Activated effector memory CD4-positive, alpha-beta T cell treated with anti-CD3 and anti-CD28 coated beads, Interleukin-2, amount 50 U/mL, for 16 hours (primary cell): ENCODE results near the gene SMPDL3A.
"Not testable (repeated sequence)": the region's sequence is repeated elsewhere in the genome, so short reads cannot be mapped to it uniquely, and the experiment has no call there.

Source experiments
- DNase-seq: peaks from one replicate; pipeline ENCODE4 v3.0.0-alpha.2; 2020

Gene SMPDL3A, protein sequence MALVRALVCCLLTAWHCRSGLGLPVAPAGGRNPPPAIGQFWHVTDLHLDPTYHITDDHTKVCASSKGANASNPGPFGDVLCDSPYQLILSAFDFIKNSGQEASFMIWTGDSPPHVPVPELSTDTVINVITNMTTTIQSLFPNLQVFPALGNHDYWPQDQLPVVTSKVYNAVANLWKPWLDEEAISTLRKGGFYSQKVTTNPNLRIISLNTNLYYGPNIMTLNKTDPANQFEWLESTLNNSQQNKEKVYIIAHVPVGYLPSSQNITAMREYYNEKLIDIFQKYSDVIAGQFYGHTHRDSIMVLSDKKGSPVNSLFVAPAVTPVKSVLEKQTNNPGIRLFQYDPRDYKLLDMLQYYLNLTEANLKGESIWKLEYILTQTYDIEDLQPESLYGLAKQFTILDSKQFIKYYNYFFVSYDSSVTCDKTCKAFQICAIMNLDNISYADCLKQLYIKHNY

DNA sequence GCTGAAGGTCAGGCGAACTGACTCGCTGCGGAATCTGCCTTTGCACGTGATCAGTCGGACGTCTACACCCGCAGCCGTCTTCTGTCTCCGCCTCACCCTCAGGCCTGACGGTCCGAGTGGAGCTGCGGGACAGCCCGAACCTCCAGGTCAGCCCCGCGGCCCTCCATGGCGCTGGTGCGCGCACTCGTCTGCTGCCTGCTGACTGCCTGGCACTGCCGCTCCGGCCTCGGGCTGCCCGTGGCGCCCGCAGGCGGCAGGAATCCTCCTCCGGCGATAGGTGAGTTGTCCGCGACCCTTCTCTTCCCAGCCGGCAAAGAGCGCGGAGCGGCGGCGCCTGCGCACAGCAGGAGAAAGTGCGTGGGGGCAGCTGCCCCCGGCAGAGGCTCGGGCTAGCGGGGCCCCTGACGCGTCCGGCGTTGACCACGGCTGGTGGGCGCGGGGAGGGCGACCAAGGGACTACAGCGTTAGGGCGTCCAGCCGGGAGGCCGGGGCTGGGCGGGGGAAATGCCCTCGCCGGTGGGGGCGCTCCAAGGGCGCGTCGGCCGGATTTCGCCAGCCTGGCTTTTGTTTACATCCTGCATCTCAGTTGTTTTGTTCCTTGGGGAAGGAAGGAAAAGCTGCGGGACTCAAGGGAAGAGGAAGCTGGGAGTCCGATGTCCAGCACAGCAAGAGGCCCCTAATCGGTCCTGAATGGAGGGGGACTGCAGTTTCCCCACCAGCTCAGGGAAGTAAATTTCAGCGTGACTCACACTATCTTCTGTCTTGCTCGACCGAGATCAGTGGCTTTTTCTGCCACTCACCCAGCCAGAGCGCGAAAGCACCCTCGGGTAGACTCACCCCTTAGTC is at the start of gene SMPDL3A:
Gene SMPDL3A, plus strand, starts transcription at position 77 of the 846 bp plus-strand sequence. Its CDS starts 89 bp downstream, at position 166.
- DNase-seq, result no peak

DNA sequence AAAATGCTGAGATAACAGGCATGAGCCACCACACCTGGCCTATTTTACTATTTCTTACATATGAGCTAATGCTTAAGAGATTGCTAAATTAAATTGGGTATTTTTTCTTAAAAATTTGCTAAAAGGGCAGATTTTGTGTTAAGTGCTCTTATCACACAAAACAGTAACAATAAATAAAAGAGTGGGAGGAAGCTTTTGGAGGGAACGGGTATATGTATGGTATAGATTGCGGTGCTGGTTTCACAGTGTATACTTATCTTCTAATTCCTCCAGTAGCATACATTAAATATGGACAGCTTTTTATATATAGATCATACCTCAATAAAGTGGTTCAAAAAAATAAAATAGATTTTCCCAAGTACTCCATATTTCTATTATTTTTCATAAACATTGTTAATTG is 49.0 kb upstream of the SMPDL3A start:
- no peak for DNase-seq

DNA sequence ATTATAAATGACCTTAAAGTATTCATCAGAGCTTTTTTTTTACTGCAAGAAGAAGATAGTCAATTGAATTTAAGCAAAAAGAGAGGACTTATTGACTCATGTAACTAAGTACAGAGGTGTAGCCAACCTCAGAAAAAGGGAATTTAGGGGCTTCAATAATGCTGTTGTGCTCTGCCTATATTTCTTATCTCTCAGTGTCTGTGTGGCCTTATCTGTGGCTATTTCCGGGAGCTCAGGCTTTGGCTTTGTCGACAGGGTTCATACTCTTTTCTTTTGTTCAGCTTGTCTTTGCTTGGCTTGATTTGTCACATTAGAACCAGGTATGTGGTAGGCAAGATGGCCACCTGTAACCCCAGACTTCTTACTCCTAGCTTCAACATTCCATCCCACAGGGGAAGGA is 48.1 kb upstream of the SMPDL3A start:
- DNase-seq, result no peak

DNA sequence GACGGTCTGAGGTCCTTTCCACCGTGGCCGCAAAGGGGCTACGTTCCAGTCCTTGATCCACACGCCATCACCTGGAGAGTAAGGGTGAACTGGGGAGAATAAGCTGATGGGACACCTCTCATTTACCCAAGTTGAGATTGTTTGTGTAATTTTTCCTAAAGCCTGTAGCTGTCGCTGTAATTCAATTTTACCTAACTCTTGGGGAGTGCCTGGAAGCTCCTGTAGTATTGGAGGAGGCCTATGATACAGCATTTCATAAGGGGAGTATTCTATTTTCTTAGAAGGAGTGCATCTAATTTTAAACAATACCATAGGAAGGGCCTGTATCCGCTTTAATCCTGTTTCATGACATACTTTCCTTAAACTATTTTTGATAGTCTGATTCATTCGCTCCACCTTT is 44.8 kb upstream of the SMPDL3A start:
- not testable (repeated sequence) for DNase-seq

DNA sequence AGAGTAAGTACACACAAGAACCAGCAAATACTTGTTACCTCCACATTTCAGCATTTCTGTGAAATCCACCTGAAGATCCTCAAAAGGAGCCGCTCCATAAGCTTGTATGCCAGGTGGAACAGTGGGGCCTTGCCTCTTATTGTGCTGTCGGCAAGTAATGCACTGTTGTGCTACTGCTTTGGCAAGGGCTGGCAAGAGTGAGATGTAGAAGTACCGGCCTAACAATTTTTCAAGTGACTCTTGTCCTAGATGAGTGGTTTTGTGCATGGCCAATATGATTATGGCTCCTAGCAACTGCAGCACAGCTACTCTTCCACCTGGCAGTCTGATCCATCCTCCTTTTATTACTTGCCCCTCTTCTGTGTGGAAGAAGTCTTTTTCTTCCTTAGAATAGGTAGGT is 44.2 kb upstream of the SMPDL3A start:
- DNase-seq, result not testable (repeated sequence)

DNA sequence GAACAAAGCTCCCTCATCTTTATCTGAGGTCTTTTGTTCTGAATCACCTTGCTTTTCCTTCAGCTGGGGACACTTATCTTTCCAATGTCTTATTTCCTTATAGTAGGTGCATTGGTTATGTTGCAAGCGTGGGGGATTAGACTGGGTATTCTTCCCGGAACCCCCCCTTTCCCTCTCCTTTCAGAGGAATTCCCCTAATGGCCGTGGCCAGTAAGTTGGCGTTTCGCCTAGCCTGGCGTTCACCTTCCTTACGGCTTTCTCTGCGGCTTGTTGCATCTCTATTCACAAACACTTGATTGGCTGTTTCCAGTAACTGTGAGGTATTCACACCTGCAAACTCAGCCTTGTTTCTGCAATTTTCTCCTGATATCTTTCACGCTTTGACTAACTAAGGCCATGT is 42.4 kb upstream of the SMPDL3A start:
- DNase-seq, result no peak

DNA sequence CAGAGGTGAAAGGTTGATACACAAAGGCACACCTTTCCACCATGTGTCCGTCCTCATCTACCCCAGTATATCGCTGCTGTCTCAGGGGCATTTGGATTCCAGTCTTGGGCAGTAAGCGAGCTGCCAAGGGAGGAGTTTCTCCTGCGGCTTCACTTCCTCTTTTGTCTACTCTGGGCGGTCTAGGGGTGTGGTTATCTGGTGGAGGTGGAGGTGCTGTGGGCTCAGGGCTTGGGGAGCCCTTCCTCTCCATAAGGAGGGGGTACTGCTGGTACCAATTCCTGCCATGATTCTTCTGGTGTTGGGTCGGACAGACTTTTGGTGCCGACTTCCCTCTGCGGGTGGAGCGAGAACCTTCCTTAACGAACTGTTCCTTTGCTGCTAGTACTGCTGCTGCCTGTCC is 41.5 kb upstream of the SMPDL3A start:
- no peak for DNase-seq

DNA sequence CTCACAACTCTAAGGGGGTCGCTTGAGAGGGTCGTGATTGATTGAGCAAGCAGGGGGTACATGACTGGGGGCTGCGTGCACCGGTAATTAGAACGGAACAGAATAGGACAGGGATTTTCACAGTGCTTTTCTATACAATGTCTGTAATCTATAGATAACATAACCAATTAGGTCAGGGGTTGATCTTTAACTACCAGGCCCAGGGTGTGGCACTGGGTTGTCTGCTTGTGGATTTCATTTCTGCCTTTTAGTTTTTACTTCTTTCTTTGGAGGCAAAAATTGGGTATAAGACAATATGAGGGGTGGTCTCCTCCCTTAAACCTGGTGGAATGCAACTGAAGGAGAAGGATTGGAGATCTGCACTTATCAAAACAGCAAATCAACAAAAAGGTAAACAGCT is 40.1 kb upstream of the SMPDL3A start:
- DNase-seq, result not testable (repeated sequence)

DNA sequence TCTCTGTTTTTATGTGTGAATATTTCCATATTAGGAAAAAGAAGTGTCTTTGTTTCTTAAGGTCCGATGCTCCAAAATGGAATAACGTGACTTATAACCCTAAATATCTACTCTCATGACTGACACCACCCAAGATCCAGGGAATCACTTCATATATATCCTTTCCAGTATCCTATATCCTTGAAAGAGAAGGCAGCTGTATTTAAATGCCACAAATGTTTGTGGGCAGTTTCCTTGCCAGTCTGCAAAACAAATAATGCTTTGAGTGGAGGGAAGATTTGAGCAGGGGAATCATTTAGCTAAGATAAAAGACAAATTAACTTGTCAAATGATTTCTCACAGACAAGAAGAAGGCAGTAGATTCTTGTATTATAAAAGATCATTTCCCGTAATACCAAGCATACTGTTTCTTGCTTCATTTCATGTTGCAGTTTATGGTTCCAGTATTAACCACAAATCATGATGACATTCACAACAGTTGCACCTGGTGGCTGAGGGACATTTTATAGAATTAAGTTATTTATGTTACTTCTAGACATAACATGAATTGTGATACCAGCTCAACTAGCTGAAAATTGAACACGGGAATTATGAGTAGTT is 39.5 kb upstream of the SMPDL3A start:
- DNase-seq, result no peak

DNA sequence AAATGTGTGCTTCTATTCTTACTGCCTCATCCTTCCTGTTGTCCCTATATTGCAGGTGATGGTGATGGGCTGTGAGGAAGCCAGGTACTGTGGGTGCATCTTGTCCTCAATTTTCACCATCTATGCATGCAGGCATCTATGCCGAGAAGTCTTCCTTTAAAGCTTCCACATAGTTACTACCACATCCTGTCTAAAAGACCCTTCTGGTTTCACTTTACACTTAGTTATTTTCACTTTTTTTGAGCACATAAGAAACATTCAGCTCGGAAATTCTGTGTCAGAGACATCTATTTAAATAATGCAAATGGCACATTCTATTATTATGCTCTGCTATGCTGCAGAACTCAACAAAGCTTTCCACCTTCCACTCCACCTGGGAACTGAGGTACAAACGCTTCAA is 37.7 kb upstream of the SMPDL3A start:
- DNase-seq, result no peak

DNA sequence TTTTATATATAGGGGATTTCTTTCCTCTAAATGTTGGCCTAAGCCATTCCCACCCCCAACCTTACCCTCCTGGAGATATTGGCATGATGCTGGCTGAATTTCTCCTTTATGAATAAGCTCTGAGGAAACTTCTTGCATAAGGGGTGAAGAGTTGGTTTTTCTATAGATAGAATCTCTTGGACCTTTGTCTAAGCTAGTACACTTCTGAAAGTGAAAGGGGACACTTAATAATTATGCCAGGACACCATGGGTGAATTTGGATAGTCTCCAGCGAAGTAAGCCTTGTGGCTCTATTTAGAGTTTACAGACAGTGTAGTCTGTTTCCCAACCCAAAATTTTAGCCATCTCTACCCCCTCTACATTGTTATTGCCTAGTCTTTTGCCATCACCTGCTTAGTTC is 36.6 kb upstream of the SMPDL3A start:
- no peak for DNase-seq

DNA sequence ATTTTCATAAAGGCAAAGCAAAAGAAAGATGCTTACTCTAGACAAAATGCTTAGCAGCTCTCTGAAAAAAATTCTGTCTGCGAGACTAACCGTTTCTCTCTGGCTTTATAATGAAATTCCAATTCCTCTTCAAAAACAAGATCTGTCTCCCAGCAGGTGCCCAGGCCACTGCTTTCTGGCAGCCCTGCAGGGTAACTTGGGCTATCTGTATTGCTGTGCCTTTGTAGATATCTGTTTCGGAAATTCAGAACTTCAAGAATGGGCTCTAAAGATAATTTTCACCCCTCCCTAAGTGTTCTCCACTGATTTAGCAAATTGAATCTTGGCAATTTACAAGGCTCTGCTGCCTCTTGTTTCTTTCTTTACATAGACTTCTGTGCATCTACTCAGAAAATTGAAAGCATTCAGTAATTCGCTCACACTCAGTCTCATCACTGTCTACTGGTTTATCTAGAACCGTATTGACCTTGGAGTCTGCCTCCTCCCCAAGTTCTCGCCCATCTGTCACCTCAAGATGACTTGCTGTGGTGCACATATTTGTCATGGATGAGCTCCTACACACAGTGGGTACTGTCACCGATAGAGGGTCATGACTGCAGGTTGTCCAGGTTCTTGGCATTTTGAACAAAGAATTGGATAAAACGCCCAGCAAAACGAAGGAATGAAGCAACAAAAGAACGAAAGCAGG is 35.9 kb upstream of the SMPDL3A start:
- no peak for DNase-seq

DNA sequence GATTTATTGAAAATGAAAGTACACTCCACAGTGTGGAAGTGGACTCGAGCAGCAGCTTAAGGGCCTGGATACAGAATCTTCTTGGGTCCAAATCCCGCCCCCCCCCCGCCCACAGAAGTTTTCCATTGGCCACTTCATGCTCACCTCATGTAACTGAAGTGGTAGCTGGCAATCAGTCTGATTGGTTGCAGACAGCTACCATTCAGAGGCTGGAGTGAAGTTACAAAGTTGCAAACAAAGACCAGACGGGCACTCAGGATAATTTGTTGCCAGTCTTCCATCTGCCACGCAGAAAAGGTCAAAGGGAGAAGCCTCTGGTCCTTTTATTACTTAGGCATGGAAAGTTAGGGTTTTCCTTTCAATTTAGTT is 35.4 kb upstream of the SMPDL3A start:
- no peak for DNase-seq

DNA sequence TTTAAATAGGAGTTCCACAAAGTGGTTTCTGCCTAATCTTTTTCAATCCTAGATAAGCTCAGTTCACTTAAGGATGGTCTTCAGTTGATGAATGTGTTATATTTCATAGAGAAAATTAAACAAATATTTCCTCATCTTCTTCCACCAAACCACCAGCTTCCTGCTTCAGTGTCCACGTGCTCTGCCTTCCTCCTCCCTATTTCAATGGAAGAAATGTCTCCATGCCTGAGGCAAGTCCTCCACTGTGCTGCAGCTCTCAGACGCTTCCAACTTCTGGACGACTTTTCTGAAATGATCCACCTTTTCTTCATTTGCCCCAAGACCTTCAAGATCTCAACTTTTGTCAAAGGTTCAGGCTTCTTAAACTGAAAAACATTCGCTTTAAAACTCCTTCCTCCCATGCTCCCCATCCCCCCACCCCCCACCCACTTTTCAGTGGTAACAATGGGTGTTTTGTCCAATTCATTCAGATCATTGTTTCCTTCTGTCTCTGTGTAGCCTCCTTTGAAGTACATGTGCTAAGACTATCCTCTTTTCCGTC is 34.8 kb upstream of the SMPDL3A start:
- DNase-seq, result no peak

DNA sequence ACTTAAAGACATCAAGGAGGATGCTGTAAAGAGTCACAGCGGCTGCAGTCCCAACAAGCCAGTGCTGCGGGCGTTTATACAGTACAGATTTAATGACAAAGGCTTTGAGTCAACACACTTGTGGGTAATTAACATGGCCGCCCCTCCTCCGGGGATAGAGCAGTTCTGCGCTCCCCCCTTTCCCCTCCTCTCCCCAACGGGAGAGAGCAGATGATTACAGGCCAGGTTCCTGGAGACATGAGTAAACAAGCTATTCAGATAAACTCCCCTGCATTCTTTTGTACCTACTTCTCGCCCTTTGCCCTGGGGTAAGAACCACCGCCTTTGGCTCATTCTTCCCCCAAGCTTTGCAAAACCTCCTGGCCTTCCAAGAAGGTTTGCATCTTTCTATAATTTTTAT is 33.2 kb upstream of the SMPDL3A start:
- DNase-seq, result no peak

DNA sequence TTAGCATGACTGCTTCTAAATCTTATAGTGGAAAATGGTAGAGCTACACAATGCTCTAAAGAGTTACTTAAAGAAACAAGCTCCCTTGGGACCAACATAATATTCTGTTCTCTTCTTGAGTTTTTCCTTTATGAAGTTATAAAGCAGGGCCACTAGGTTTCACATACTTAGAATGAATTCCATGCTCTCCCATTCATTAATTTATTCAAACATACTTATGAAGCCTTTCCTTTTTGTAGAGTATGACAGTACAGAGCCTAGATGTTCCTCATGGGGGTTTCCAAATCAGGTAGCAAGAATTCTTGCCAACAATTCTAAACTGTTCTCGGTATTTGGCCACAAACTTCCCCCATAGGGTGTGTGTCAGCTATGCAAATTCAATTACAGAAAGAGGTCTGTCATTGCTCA is 30.1 kb upstream of the SMPDL3A start:
- DNase-seq, result no peak

DNA sequence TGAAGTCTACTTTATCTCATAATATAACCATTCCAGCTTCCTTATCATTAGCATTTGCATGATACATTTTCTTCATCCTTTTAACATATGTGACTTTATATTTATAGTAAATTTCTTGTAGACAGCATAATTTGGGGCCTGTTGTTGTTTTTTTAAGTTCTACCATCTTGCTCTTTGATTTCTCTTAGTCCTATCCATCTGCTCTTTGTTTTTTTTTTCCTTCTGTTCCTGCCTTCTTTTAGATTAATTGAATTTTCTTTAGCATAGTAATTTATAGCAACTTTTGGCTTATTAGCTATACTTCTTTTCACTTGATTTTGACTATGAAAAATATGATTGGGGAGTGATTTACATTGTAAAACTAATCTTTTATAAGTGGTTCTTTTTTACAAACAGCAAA is 28.7 kb upstream of the SMPDL3A start:
- no peak for DNase-seq

DNA sequence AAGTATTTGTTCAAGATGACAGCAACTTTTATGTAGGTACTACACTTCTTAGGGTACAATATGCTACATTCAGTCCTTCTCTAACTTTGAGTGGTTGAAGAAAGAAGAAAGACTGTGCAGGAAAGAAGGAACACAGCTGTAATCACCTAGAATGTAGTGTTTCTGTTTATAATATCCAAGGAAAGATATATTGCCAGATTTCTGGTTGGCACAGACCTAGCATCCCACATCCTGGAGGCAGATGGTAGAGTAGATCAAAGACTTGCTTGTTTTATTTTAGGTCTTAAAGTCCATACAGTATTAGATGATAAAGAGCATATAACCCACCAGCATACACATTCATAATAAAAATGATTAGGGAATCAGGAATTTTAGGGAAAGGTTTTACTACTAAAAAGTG is 22.8 kb upstream of the SMPDL3A start:
- DNase-seq, result no peak

DNA sequence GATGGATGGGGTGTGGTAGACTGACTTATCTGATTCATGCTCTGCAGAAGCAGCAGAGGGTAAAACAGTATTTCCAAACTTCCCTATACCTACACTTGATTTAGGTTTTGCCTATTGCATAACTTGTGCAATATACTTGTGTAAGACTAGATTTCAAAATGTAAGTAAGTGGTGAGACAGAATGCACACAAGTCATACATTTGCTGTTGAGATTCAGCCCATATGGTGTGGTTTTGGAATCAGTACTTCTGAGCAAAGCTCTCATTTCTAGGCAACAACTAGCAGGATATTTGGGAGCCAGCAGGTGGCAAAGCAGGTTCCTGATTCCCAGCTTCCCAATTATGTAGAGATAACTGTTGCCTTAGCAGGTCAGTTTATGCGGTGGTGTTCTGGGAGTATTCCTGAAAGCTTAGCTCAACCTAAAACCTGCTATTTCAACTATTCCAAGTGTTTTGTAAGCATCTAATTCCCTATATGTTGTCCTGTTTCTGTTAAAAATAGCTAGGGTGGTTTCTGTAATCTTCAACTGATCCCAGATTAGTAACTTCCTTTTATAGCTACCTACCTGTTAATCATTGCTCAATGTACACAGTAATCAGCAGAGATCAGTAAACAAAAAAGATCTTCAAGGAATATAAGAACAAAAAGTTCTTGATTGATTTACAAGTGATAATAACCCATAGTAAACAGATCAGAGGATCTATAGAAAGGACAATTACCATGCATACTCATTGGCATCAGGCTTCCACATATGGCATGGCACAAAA is 18.0 kb upstream of the SMPDL3A start:
- DNase-seq, result no peak

DNA sequence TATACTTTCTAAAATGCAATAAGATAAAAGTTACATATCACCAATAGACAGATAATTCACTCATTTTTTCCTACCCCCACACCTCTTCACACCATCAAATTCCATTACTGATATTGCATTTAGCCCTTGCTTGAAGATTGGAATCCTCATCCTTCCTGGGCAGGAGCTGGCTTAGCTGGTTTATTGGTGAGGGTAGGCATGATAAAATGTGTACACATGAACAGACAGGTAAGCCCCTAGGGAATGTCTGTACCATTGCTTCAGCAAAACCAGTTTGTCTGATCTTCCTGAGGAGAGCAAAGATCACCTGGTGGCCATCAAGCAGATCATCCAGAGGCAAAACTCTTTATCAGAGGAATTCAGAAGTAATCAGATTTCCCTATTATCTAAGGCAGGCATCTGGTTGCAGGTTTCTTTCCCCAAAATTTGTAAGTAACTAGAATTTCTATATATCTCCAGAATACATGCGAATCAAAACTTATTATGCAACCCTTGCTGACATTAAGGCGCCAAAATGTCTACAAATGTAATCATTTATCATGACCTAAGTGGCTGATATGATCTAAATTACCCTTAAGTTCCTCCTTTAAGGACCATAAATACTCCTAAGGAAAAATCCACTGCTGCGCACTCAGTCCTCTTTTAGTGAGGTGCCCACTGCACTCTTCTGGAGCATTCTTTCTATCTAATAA is 16.2 kb upstream of the SMPDL3A start:
- DNase-seq, result no peak

DNA sequence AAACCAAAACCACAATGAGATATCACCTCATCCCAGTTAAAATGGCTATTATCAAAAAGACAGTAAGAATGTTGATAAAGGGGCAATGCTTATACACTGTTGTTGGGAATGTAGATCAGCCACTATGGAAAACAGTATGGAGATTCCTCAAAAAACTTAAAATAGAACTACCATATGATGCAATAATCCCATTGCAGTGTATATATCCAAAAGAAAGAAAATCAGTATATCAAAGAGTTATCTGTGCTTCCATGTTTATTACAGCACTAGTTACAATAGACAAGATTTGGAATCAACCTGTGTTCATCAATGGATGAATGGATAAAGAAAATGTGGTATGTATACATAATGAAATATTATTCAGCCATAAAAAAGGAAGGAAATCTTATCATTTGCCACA is 13.1 kb upstream of the SMPDL3A start:
- DNase-seq, result no peak
